Measurements from ENCODE around the gene TIMP3.
A peak's percentile ranks its signal among the peaks of the same experiment; 100 is the strongest.

TIMP3 gene

GRCh38 chr22:32795214-32795596, 6.3 kb upstream of the TIMP3 start:
- H3K27ac ChIP-seq: no peak overlapping the region
- no peaks in the 10 kb centered on the region for H3K9me3 ChIP-seq
- no peaks in the 10 kb centered on the region for H3K36me3 ChIP-seq
- H3K27me3 ChIP-seq: peaks cover 28% of the 10 kb centered on the region
- TF ChIP-seq, protein P1, sequence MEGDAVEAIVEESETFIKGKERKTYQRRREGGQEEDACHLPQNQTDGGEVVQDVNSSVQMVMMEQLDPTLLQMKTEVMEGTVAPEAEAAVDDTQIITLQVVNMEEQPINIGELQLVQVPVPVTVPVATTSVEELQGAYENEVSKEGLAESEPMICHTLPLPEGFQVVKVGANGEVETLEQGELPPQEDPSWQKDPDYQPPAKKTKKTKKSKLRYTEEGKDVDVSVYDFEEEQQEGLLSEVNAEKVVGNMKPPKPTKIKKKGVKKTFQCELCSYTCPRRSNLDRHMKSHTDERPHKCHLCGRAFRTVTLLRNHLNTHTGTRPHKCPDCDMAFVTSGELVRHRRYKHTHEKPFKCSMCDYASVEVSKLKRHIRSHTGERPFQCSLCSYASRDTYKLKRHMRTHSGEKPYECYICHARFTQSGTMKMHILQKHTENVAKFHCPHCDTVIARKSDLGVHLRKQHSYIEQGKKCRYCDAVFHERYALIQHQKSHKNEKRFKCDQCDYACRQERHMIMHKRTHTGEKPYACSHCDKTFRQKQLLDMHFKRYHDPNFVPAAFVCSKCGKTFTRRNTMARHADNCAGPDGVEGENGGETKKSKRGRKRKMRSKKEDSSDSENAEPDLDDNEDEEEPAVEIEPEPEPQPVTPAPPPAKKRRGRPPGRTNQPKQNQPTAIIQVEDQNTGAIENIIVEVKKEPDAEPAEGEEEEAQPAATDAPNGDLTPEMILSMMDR (IDR thresholded peaks at IDR 0.05): no peak
- H3K4me1 ChIP-seq (ENCODE audit: control insufficient read depth in 1 of 2, insufficient read depth in 1 of 2, low read depth in 1 of 2, low read length in 1 of 2): no peaks in the 10 kb centered on the region
- H3K4me3 ChIP-seq (ENCODE audit: low read depth in 1 of 2, low read length in 1 of 2): no peak overlapping the region

DNA sequence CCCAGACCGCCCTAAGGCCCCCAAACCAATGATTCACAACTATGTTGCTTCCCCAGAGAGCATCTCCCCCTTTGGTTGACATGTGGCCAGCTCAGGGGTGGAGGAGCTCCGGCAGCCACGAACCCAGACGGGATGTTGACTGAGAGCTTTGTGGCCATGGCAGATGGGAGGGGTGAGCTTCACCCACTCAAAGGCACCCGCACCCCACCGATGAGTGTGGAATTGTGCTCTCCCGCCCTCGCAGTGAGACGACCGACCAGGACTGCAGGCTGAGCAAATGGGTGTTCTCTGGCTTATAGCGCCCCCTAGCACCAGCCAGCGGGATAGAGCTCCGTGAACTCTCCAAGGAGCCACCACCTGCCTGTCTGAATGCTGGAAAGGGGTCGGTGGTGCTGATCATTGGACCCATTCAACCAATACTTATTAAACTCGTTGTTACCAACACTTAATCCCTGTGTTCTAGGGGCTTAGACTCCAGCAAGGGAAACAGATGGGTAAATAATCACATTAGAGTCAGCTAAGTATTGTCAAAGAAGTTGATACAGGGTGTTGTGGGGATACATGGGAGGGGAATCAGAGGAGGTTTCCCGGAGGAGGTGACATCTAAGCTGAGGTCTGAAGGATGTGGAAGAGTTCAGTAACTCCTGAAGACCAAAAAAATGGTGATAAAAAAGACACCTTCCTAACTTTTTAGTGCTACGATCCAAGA, 4.5 kb upstream of the TIMP3 start:
- Histone ChIP-seq H3K36me3 (no peaks in the 10 kb centered on the region), H3K27me3 (peaks cover 46% of the 10 kb centered on the region), H3K27ac (no peak overlapping the region), H3K4me3 (ENCODE audit: low read depth in 1 of 2, low read length in 1 of 2) (no peak overlapping the region), H3K9me3 (no peaks in the 10 kb centered on the region), H3K4me1 (ENCODE audit: control insufficient read depth in 1 of 2, insufficient read depth in 1 of 2, low read depth in 1 of 2, low read length in 1 of 2) (peaks cover 0 to 3% of the 10 kb centered on the region in 2 experiments)
- TF ChIP-seq, protein P1 (IDR thresholded peaks at IDR 0.05): peak; percentile 20

- Histone ChIP-seq H3K4me1 (ENCODE audit: control insufficient read depth in 1 of 2, insufficient read depth in 1 of 2, low read depth in 1 of 2, low read length in 1 of 2) (peaks cover 0 to 3% of the 10 kb centered on the region in 2 experiments), H3K27ac (no peak overlapping the region), H3K27me3 (peaks cover 71% of the 10 kb centered on the region), H3K9me3 (no peaks in the 10 kb centered on the region), H3K36me3 (no peaks in the 10 kb centered on the region), H3K4me3 (ENCODE audit: low read depth in 1 of 2, low read length in 1 of 2) (no peak overlapping the region)
- TF ChIP-seq, protein P1 (IDR thresholded peaks at IDR 0.05): no peak
Observed at GRCh38 chr22:32799496-32799895, 2.0 kb upstream of the TIMP3 start.

- TF ChIP-seq, protein P1 (IDR thresholded peaks at IDR 0.05): no peak
Observed at GRCh38 chr22:32800158-32800882, 1.2 kb upstream of the TIMP3 start.

GRCh38 chr22:32800994-32801536, 440 bp upstream of the TIMP3 start:
- no peak overlapping the region for H3K27ac ChIP-seq
- peaks cover 0 to 3% of the 10 kb centered on the region in 2 experiments for H3K4me1 ChIP-seq (ENCODE audit: control insufficient read depth in 1 of 2, insufficient read depth in 1 of 2, low read depth in 1 of 2, low read length in 1 of 2)
- H3K4me3 ChIP-seq (ENCODE audit: low read depth in 1 of 2, low read length in 1 of 2): no peak overlapping the region

More at GRCh38 chr22:32800158-32800882, 1.2 kb upstream of the TIMP3 start:
- Histone ChIP-seq H3K27me3 (peaks cover 74% of the 10 kb centered on the region), H3K4me1 (ENCODE audit: control insufficient read depth in 1 of 2, insufficient read depth in 1 of 2, low read depth in 1 of 2, low read length in 1 of 2) (peaks cover 0 to 3% of the 10 kb centered on the region in 2 experiments), H3K27ac (no peak overlapping the region), H3K9me3 (no peaks in the 10 kb centered on the region), H3K4me3 (ENCODE audit: low read depth in 1 of 2, low read length in 1 of 2) (no peak overlapping the region), H3K36me3 (no peaks in the 10 kb centered on the region)

More at GRCh38 chr22:32800994-32801536, 440 bp upstream of the TIMP3 start:
- TF ChIP-seq, protein P1 (IDR thresholded peaks at IDR 0.05): no peak
- H3K36me3 ChIP-seq: no peaks in the 10 kb centered on the region
- H3K9me3 ChIP-seq: no peaks in the 10 kb centered on the region
- peaks cover 74% of the 10 kb centered on the region for H3K27me3 ChIP-seq
